Measurements from ENCODE around the gene MAD2L1. TPM values are rescaled to one million over a fixed set of nuclear protein-coding genes. Genes with fewer than 3 reads are reported as not detected.

Gene MAD2L1
- total and polyA plus RNA-seq, 2 of the 13 experiments (the other 11 are each of a cell fraction or from before 2014, with no cell fraction given) = 40.6 to 109 TPM

DNA sequence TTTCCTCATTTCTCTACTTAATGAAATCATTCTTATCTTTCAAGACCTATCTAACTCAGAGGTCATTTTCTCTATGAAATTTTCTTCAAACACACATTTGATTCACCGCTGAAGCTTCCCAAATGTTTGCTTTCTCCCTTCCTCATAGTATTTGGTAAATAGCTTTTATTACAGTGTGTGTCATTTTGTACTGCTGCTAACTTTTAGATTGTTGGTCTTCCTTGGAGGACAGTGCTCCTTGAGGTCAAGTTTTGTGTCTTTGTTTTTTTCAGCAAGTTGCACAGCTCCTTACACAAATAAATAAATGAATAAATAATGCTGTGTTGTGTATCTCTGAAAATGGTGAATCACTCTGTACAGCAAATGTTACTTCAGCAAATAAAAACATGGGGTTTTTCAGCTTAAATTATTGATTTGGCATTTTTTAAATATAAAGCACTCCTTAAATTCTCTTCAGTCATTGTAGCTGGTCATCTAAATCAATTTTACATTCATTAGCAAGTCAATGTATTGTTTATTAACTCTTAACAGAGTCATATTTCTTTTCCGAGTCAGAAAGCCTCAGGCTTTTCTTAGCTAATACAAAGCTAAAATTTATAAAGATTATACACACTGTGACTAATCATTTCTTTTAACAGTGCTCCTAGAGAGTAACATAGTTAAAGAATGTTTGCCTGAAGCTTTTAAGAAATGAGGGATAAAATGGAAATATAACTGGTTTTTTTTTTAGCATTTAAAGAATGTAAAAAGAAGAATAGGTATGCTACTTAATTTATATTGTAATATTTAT is 30.1 kb upstream of the MAD2L1 start:
- DNase-seq (ENCODE audit: low spot score) = no peak
- Histone ChIP-seq H3K27me3 (ENCODE audit: control insufficient read depth in 1 of 2, insufficient read depth in 2 of 2, low read length in 2 of 2) (no peaks in the 10 kb centered on the region), H3K4me3 (replicated peaks in 1 of 3; ENCODE audit: insufficient read depth in 1 of 3, low read depth in 2 of 3, low read length in 3 of 3) (no peak overlapping the region), H2AFZ (ENCODE audit: low read length) (no peak overlapping the region), H3K9me3 (ENCODE audit: low read length) (no peaks in the 10 kb centered on the region), H3K4me1 (ENCODE audit: insufficient read depth, low read length) (no peaks in the 10 kb centered on the region), H4K20me1 (ENCODE audit: insufficient read depth, low read length) (no peaks in the 10 kb centered on the region), H3K4me2 (ENCODE audit: low read depth, low read length) (no peak overlapping the region), H3K79me2 (ENCODE audit: insufficient read depth, low read length) (no peaks in the 10 kb centered on the region), H3K36me3 (replicated peaks in 1 of 2; ENCODE audit: control insufficient read depth in 1 of 2, insufficient read depth in 2 of 2, low read length in 2 of 2) (no peaks in the 10 kb centered on the region), H3K9ac (ENCODE audit: insufficient read depth, low read depth, low read length) (no peak overlapping the region), H3K27ac (ENCODE audit: extremely low read length, insufficient read depth, low read length) (no peak overlapping the region)
- intact Hi-C loops (cut with micrococcal nuclease; ENCODE audit: unreplicated experiment) = no loop called here
- 2% methylated on average over 2 of the region's 2 CpGs for WGBS (ENCODE audit: low lambda C conversion rate)
- no peak for FAIRE-seq
- ChIA-PET CTCF (ENCODE audit: low intra/inter-chr PET ratio, low total read pairs) (no interaction called here), POLR2A (no interaction called here)
- ATAC-seq = no peak
- TF ChIP-seq KLF16 (CRISPR knock-in tag; IDR thresholded peaks at IDR 0.05) (no peak), MTA1 (CRISPR knock-in tag; IDR thresholded peaks at IDR 0.05; ENCODE audit: borderline replicate concordance) (no peak), ZFP37 (CRISPR knock-in tag; IDR thresholded peaks at IDR 0.05; ENCODE audit: borderline replicate concordance) (no peak), ZNF292 (CRISPR knock-in tag; IDR thresholded peaks at IDR 0.05; ENCODE audit: borderline replicate concordance, low read depth) (no peak), MBNL3 (CRISPR knock-in tag; conservative IDR thresholded peaks at IDR 0.05) (no peak), NCOA2 (CRISPR knock-in tag; IDR thresholded peaks at IDR 0.05) (no peak), FOXO1 (CRISPR knock-in tag; IDR thresholded peaks at IDR 0.05) (no peak), PHB2 (IDR thresholded peaks at IDR 0.05; ENCODE audit: partially characterized antibody) (no peak), DMAP1 (CRISPR knock-in tag; IDR thresholded peaks at IDR 0.05) (no peak), GATA4 (IDR thresholded peaks at IDR 0.05; ENCODE audit: borderline replicate concordance, low read depth) (no peak), DPF2 (CRISPR knock-in tag; IDR thresholded peaks at IDR 0.05; ENCODE audit: borderline replicate concordance, low read depth) (no peak), ZNF737 (CRISPR knock-in tag; IDR thresholded peaks at IDR 0.05; ENCODE audit: borderline replicate concordance) (no peak), SETDB1 (CRISPR knock-in tag; IDR thresholded peaks at IDR 0.05; ENCODE audit: borderline replicate concordance) (no peak), ZNF296 (CRISPR knock-in tag; conservative IDR thresholded peaks at IDR 0.05) (no peak)
- TF ChIP-seq, protein P1, sequence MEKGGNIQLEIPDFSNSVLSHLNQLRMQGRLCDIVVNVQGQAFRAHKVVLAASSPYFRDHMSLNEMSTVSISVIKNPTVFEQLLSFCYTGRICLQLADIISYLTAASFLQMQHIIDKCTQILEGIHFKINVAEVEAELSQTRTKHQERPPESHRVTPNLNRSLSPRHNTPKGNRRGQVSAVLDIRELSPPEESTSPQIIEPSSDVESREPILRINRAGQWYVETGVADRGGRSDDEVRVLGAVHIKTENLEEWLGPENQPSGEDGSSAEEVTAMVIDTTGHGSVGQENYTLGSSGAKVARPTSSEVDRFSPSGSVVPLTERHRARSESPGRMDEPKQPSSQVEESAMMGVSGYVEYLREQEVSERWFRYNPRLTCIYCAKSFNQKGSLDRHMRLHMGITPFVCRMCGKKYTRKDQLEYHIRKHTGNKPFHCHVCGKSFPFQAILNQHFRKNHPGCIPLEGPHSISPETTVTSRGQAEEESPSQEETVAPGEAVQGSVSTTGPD (CRISPR knock-in tag; IDR thresholded peaks at IDR 0.05) = no peak
- TF ChIP-seq, protein P2, sequence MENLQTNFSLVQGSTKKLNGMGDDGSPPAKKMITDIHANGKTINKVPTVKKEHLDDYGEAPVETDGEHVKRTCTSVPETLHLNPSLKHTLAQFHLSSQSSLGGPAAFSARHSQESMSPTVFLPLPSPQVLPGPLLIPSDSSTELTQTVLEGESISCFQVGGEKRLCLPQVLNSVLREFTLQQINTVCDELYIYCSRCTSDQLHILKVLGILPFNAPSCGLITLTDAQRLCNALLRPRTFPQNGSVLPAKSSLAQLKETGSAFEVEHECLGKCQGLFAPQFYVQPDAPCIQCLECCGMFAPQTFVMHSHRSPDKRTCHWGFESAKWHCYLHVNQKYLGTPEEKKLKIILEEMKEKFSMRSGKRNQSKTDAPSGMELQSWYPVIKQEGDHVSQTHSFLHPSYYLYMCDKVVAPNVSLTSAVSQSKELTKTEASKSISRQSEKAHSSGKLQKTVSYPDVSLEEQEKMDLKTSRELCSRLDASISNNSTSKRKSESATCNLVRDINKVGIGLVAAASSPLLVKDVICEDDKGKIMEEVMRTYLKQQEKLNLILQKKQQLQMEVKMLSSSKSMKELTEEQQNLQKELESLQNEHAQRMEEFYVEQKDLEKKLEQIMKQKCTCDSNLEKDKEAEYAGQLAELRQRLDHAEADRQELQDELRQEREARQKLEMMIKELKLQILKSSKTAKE (CRISPR knock-in tag; IDR thresholded peaks at IDR 0.05; ENCODE audit: borderline replicate concordance) = no peak
- TF ChIP-seq, protein P3, sequence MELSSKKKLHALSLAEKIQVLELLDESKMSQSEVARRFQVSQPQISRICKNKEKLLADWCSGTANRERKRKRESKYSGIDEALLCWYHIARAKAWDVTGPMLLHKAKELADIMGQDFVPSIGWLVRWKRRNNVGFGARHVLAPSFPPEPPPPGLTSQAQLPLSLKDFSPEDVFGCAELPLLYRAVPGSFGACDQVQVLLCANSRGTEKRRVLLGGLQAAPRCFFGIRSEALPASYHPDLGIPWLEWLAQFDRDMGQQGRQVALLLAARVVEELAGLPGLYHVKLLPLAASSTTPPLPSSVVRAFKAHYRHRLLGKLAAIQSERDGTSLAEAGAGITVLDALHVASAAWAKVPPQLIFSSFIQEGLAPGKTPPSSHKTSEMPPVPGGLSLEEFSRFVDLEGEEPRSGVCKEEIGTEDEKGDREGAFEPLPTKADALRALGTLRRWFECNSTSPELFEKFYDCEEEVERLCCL (CRISPR knock-in tag; IDR thresholded peaks at IDR 0.05; ENCODE audit: borderline replicate concordance) = no peak
- in situ Hi-C loops (cut with HindIII; ENCODE audit: extremely low pct_ligation_motif_present, low pct_unique_long_range_greater_than_20kb) = no loop called here
- BruUV-seq (replicated peaks) = no TSS peak
